ENCODE results near the gene CTPS1.

The CTPS1 gene

DNA sequence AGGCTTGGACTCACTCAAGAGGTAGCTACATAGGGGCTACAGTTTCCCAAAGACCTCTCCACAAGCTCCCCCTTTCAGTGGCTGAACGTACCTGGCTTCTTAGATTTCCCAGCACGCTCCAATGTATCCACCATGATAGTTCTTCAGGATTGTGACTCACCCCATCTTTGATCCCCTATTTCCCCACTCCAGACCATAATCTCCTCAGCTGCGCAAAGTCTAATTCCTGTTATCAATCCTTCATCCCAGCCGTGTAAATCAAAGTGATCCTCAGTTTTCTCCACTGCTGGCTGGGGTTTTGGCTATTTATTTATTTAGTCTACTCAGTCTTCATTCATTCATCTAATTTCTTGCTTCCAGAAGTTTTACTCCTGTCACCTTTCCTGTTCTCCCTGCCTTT, 13.1 kb upstream of the CTPS1 start:
- no peak for DNase-seq (ENCODE audit: low spot score)

DNA sequence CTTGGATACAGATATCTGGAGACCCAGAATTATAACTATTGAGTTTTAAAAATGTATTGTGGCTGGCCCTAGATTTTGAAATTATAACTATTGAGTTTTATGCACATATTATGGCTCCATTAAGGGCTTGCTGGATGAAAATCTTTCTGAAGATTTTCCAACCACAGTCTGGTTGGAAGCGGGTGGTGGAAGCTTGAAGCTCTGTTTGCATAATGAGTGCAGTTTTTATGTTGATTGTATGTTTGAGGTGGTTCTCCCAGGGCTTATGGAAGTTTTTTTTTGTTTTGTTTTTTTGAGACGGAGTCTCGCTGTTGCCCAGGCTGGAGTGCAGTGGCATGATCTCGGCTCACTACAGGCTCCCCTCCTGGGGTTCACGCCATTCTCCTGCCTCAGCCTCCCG, 10.1 kb upstream of the CTPS1 start:
- DNase-seq (ENCODE audit: low spot score), result no peak

DNA sequence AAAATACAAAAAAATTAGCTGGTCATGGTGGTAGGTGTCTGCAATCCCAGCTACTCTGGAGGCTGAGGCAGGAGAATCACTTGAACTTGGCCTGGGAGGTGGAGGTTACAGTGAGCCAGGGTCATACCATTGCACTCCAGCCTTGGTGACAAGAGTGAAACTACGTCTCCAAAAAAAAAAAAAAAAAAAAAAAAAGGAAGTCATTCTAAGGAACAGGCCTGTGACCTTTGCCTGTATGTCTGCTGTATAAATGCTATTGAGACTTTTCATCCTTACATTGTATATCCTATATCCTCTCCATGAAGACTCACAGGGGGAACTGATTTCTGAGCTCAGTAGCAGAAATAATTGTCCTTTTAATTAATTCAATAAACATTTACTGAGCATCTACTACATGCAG, 7.5 kb upstream of the CTPS1 start:
- no peak for DNase-seq (ENCODE audit: low spot score)

DNA sequence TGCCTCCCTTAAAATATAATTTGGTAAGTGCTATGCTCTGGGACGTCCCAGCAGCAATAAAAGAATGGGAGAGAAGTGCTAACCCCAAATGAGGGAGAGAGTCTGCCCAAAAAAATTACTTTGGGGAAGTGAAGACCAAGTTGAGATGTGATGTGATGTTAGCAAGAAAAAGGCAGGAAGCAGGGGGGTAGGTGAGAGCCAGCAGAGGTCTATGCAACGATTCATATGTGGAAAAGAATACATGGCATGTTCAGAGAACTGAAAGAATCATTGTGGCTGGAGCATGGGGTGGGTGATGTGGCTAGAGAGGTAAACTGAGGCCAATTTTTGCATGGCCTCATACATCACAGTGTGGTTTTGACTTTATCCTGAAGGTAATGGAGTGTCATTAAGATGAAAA, 5.6 kb upstream of the CTPS1 start:
- DNase-seq (ENCODE audit: low spot score), result no peak

DNA sequence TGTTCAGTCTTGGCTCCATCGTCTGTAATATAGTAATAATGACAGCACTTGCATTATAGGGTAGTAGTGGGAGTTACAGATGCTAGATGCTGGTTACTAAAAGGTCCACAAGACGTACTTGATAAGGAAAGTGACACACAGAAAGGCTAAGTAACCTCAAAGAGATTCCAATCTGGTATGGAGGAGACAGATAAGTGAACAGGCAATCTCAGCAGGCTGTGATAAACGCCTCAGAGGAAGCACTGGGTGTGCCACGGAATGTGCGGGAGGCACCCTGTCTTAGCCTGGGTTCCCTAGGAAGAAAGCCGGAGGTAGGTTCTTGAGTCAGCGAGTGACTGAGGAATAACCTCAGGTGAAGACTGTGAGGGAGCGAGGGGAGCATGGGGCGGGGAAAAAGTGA, 4.6 kb upstream of the CTPS1 start:
- DNase-seq (ENCODE audit: low spot score), result no peak

DNA sequence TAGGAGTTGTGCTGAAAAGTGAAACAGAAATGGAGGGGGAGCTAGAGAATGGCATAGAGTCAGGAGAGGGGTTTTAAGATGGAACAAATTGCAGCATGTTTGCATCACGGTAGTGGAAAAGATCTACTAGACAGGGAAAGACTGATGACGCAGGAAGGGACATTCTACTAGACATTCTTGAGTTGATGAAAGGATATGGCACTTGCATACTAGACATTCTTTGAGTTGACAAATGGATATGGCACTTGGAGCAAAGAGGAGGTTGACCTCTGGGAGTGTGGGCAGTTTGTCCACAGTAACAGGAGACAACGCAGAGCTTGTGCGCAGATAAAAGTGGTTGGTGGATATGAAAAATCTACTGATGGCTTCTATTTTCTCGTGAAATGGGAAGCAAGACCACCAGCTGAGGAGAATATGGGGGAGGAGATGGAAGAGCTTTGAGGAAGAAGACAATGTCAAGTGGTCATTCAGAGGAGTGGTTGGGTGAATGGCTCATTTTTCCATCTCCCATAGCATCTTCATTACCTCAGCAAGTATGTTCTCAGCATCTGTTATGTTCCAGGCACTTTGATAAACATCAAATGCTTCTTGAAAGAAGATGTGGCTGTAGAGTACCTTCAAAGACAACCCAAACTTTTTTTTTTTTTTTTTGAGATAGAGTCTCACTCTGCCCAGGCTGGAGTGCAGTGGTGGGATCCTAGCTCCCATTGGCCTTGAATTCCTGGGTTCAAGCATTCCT, 2.4 kb upstream of the CTPS1 start:
- DNase-seq (ENCODE audit: low spot score), result no peak

DNA sequence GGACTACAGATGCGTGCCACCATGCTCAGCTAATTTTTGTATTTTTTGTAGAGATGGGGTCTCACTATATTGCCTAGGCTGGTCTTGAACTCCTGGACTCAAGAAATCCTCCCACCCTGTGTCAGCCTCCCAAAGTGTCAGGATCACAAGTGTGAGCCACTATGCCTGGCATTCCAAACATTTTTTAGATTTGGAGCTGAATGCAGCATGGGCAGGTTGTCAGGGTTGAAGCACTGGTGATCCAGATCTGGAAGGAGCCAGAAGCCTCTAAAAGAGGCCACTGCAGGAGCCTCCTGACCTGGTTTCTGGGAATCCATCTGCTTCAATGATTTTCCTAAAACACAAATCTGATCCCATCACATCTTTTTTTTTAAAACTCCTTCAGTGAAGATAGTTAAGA, 1.8 kb upstream of the CTPS1 start:
- DNase-seq (ENCODE audit: low spot score), result no peak

DNA sequence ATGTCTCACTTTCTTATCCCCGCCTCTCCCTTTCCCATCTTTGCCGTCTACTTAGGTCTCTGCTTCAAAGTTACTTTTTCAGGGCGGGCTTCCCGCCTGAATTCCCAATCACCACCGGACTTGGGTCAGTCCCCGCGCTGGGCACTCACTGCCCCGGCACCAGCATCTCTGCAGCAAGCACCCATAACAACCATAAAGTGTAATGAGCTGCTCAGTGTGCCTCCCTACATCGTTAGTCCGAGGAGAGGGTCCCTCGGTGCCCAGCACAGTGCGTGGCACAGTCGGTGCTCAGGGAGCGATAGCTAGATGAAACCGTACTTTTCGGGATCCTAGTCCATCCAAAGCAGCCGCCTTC, 633 bp upstream of the CTPS1 start:
- DNase-seq (ENCODE audit: low spot score), result no peak

DNA sequence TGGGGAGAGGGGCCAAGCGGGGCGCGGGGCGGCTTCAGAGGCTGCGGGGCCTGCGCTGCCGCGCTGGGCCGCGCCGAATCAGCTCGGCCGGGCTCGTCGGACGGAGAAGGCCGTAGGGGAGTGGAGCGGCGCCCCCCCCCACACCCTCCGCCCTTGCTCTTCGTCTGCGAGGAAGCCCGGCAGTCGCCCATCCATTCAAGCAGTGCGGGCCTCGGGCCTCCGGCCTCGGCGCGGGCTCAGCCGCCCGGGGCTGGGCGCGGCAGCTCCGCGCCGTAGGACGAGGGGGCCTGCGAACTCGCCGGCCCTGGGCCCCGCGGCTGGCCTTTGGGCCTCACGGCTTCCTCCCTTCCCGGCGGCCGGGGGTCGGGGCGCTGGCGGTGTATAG, 564 bp downstream of the CTPS1 start:
- DNase-seq (ENCODE audit: low spot score), result no peak

DNA sequence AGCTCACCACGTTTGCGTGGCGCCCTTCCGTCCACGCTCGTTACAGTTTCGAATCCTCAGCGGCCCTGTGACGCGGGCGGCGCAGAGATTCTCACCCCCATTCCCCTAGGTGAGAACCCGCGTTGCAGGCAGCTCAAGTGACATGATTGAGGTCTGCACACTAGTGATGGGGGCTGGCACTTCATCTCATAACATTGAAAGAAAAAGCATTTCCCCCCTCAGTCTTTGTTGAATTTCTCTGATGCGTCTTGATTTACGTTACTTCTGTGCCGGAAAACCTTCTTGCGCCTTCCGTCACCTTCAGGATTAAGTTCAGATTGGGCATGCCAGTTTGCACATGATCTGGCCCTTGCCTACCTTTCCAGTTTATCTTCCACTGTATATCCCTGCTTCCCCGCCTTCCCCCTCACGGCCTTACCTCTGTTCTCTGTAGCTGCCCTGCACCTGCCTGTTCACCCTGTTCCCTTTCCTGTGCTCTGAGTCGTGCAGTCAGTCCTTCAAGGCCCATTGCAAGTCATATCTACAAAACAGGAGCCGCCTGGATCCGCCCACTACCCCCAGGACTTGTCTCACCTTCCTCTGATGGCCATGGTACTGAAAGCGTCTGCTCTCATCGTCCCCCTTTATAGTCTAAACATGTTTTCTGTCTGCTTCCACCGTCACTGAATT, 1.1 kb downstream of the CTPS1 start:
- no peak for DNase-seq (ENCODE audit: low spot score)

DNA sequence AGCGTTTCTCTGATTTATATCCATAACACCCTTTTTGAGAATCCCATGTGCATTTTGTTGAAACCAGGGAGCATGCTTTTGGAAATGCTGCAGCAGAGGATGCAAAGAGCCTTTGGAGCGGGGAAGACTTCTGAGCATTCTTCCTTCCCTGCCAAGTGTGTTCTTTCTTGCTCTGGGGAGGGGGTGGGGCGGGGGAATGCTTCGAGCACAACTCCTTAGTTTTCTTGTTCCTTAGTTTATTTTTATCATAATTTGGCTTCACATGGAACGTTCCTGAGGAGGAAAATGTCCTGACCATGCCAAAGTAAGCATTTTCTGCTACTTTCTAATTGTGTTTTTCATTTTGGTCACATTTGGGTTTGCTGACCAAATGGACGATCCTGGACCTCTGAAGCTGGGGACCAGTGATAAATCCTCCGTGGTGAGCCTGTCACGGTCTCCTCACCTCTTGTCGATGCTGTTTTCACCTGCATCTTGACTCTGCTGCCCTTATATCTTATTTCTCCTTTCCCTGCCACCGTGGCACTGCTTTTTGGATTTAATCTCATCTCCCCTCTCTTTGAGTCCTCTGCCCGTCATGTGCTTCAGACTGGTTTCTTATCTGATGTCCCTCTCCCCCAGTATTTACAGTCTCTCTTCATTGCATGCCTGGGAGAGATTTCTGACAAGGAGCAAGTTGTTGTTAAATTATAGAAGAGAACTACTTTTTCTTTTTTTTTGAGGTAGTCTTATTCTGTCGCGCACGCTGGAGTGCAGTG, 2.4 kb downstream of the CTPS1 start:
- DNase-seq (ENCODE audit: low spot score), result no peak

DNA sequence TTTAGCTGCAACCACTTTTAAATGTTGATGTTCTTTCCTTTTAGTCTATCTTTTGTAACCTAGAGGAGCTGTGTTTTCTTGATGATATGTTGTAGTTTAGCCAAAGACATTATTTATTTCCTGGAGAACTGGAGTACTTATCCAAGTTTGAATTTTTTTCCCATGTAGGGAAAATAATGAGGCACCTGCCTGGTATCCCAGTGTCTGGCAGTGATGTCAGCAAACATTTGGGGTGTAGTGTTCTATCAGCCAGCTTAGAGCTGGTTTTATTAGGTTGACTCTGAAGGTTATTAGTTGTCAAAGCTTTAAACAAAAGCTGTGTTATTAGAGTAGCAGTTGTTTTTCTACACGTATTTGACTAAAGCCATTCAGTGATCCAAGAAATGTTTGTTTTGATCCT, 3.2 kb downstream of the CTPS1 start:
- no peak for DNase-seq (ENCODE audit: low spot score)

DNA sequence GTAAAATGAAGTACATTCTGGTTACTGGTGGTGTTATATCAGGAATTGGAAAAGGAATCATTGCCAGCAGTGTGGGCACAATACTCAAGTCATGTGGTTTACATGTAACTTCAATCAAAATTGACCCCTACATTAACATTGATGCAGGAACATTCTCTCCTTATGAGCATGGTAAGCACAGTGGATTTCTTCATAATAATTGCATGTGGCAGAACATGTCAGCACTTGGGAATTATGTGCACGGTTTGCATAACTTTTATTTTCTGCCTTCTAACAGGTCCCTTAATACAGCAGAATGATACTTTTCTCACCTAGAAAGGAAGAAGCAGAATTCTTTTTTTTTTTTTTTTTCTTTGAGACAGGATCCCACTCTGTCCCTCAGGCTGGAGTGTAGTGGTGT, 3.8 kb downstream of the CTPS1 start:
- DNase-seq (ENCODE audit: low spot score), result no peak

DNA sequence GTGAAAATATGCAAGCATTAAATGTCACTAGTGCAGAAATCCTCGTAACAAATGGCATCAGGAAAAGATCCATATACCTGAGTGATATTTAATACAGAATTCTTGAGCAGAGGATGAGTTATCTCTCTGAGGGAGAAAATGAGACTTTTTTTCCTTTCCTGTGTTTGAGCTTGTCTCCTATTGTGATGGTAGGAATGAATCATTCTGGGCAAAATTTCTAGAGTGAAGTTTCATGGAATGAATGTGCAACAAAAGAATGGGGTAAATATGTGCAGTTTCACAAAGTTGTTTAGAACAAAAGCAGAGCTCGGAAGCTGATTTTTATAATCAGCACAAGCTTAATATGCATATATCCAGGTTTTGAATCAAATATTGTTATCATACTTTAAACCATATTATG, 4.6 kb downstream of the CTPS1 start:
- DNase-seq (ENCODE audit: low spot score), result no peak

DNA sequence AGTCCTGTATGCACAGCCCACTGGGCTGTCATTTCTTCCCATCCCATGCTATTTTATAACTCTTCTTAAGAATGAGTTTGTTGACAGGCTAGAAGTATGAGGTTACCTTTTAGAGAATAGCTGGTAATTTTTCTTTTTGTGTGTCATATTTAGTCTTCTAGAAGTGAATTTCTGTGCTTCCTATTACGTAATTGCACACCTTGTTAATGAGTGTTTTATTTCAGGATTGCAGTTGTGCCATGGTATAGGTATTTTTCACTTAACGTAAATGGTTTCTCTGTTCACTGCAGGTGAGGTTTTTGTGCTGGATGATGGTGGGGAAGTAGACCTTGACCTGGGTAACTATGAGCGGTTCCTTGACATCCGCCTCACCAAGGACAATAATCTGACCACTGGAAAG, 5.0 kb downstream of the CTPS1 start:
- DNase-seq (ENCODE audit: low spot score), result no peak

DNA sequence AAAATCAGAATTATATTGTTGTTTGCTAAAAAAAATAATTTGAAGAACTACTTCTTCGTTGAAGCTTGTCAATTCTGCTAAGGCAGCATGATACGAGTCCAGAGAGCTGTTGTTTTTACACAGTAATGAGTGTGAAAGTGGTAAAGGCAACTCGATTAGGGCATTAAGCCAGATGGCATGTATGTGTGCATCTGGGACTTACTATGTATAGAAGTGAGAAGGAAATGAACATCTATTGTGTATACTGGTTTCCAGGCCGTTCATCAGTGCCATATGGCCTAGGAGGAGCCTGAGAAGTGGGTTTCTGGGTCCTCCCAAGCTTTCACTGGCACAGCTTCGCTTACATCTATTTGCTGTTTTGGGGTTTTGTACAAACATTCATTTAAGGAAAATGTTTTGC, 5.7 kb downstream of the CTPS1 start:
- DNase-seq (ENCODE audit: low spot score), result no peak

DNA sequence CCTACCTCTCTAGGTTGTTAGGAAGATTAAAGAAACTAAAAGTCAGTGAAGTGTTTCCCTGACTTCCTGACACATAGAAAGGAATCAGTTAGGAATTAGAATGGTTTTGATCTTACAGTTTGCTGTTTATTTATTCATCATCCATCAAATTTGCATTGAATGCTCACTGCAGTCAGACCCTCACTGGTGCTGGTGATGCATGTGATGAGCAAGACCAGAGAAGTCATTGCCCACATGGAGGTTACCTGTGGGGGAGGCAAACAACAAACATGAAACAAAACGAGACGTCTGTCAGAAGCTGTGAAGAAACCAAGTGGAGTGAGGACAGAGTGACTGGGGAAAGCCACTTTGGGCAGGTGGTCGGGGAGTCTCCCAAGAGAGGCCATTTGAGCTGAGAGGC, 6.4 kb downstream of the CTPS1 start:
- no peak for DNase-seq (ENCODE audit: low spot score)

DNA sequence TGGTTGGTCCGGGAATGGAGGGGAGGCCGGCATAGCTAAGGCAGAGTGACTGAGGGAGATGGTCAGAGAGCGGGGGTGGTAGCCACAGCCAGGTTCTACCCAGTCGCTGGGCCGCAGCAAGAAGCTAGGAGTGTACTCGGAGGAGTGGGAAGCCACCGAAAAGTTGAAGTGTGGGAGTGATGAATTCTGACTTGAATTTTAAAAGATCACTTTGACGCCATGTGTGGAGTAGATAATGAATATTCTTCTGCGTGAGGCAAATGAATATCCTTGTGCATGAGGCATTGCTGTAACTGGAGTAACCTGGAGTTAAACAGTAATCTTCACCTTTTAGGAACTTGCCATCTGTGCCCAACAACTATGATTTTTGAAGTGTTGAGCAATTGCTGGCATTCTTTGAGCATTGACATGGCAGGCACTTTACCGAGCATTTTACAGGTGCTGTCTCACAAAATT, 6.9 kb downstream of the CTPS1 start:
- no peak for DNase-seq (ENCODE audit: low spot score)

DNA sequence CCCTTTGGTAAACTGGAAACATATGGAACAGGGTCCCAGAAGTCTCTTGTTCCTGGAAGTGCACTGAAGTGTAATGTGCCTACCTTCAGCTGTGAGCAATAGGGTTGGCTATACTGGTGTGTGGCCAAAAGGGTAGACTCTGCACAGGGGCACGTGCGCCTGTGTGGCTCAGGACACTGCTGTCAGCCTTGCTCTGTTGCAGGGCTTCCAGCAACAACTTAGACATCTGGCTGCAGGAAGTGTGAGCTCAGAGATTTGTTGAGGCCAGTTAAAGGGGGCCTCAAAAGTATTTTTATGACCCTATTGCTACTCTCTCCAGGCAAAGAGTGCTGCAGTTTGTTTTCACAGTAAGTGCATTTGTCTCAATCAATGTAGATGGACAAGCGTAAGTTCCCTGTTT, 7.5 kb downstream of the CTPS1 start:
- DNase-seq (ENCODE audit: low spot score), result no peak

DNA sequence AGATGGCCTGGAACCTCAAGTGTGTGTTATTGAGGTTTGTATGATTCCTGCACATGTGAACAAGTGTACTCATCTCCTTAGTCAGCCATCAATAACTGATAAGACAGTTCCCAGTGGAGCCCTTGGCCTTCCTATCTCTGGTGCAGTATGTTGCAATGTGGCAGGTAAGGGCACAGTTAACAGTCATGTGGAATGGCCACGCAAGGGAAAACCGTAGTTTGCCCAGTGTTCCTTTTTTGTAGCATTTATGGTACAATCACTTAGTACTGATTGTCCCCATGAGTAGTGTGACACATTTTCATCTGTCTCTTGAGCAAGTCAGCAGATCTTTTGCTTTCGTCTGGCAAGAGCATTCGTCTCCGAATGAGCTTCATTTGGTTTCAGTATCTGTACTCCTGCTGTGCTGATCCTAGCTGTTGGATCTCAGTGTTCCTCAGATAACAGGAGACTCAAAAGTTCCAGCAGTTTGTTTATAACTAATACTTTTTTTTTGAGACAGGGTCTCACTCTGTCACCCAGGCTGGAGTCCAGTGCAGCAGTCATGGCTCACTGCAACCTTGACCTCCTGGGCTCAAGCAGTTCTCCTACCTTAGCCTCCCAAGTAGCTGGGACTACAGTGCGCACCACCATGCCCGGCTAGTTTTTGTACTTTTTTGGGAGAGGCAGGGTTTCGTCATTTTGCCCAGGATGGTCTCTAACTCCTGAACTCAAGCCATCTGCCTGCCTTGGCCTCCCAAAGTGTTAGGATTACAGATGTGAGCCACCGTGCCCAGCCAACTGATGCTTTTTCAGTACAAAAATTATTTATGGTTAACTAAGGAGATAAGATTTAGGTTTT, 8.2 kb downstream of the CTPS1 start:
- no peak for DNase-seq (ENCODE audit: low spot score)

DNA sequence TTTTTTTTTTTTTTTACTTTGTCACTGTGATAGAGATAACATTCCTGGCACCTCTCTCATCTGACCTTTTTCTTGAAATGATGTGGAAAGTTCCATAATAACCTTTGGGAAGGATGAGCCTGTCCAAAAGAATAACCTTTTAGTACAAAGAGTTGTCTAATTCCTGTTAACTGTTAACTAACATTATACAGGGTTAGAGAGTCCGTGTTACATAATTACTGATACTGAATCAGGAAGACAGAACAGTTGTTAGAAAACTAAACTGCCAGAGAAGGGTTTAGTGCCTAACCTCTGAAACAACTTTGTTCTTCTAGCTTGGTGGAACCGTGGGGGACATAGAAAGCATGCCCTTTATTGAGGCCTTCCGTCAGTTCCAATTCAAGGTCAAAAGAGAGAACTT, 8.8 kb downstream of the CTPS1 start:
- no peak for DNase-seq (ENCODE audit: low spot score)

DNA sequence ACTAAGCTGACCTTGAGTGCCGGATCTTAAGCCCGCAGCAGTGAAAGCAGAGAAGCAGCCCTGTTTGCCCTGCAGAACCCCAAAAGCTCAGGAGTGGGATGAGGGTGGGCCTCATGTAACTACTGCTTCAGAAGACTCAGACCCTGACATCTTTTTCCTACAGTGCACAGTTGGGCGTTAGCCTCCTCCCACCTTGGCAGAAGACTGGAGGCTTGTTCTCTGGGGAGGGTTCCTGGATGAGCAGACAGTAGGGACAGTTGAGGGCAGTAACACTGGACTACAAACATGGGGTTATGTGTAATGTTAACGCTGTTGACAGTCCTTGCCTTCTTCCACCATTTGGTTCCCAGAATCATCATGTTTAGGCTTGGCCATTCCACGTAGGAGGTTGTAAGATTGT, 9.6 kb downstream of the CTPS1 start:
- no peak for DNase-seq (ENCODE audit: low spot score)

DNA sequence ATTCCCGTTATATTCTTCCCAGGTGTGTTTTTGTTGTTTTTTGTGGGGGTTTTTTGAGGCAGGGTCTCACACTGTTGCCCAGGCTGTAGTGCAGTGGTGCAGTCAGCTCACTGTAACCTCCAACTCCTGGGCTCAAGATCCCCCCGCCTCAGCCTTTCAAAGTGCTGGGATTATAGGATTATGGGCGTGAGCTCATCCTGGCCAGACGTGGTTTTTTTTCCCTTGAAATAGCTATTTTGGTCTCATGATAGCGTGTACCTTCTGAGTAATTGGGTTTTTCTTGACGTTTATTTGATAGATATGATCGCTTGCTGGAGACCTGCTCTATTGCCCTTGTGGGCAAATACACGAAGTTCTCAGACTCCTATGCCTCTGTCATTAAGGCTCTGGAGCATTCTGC, 17.6 kb downstream of the CTPS1 start:
- DNase-seq (ENCODE audit: low spot score), result no peak
